GM20431 (cell line): ENCODE data around the gene FARS2.

Experiments
- in situ Hi-C: fragments of 300-500 bp; cut with MseI, MboI; formaldehyde crosslinking; loops from one replicate; pipeline ENCODE4 v1.15.0; 2020; ENCODE audit warnings: low sequenced_read_pairs; ENCODE audit not compliant: unreplicated experiment

Gene FARS2

GRCh38 chr6:5282191-5282623 is 20.9 kb downstream of the FARS2 start:
- in situ Hi-C loops = no loop called here

GRCh38 chr6:5285081-5285480 is 23.8 kb downstream of the FARS2 start:
- in situ Hi-C loops = no loop called here

- in situ Hi-C loops = no loop called here
Measured at GRCh38 chr6:5285526-5285925, 24.2 kb downstream of the FARS2 start.

GRCh38 chr6:5286780-5287179 is 25.5 kb downstream of the FARS2 start:
- in situ Hi-C loops = no loop called here

- in situ Hi-C loops = no loop called here
Measured at GRCh38 chr6:5287205-5287965, 26.1 kb downstream of the FARS2 start.

- in situ Hi-C loops = no loop called here
Measured at GRCh38 chr6:5287966-5288297, 26.6 kb downstream of the FARS2 start.

GRCh38 chr6:5290097-5290496 is 28.8 kb downstream of the FARS2 start:
- in situ Hi-C loops = no loop called here

- in situ Hi-C loops = no loop called here
Measured at GRCh38 chr6:5290500-5290899, 29.2 kb downstream of the FARS2 start.

- in situ Hi-C loops = no loop called here
Measured at GRCh38 chr6:5292154-5292553, 30.8 kb downstream of the FARS2 start.

GRCh38 chr6:5293692-5294091 is 32.4 kb downstream of the FARS2 start:
- in situ Hi-C loops = no loop called here

GRCh38 chr6:5294392-5295211 is 33.3 kb downstream of the FARS2 start:
- in situ Hi-C loops = no loop called here

GRCh38 chr6:5295623-5296022 is 34.3 kb downstream of the FARS2 start:
- in situ Hi-C loops = no loop called here

- in situ Hi-C loops = no loop called here
Measured at GRCh38 chr6:5300206-5300764, 39.0 kb downstream of the FARS2 start.

GRCh38 chr6:5302220-5302946 is 41.1 kb downstream of the FARS2 start:
- in situ Hi-C loops = no loop called here

- in situ Hi-C loops = no loop called here
Measured at GRCh38 chr6:5302995-5303622, 41.8 kb downstream of the FARS2 start.

GRCh38 chr6:5303682-5304081 is 42.4 kb downstream of the FARS2 start:
- in situ Hi-C loops = no loop called here

GRCh38 chr6:5305968-5306626 is 44.8 kb downstream of the FARS2 start:
- in situ Hi-C loops = no loop called here

GRCh38 chr6:5307058-5307457 is 45.7 kb downstream of the FARS2 start:
- in situ Hi-C loops = no loop called here

GRCh38 chr6:5308066-5308465 is 46.8 kb downstream of the FARS2 start:
- in situ Hi-C loops = no loop called here
